HG02885 (cell line): ENCODE results near the gene RAB30.
"Not testable (repeated sequence)": the region's sequence is repeated elsewhere in the genome, so short reads cannot be mapped to it uniquely, and the experiment has no call there.

Experiments
- ATAC-seq: cut with Tn5 transposase; IDR thresholded peaks from one replicate; pipeline ENCODE4 v1.9.1; 2021; ENCODE audit warnings: mild to moderate bottlenecking; ENCODE audit not compliant: unreplicated experiment, poor library complexity

The RAB30 gene

GRCh38 chr11:82994604-82995230 lies 77.0 kb downstream of the RAB30 start:
- ATAC-seq, result no peak

GRCh38 chr11:82992223-82992622 lies 79.5 kb downstream of the RAB30 start:
- ATAC-seq, result no peak

- no peak for ATAC-seq
Observed at GRCh38 chr11:82989628-82990404, 81.9 kb downstream of the RAB30 start.

GRCh38 chr11:82988936-82989627 lies 82.6 kb downstream of the RAB30 start:
- ATAC-seq, result no peak

- no peak for ATAC-seq
Observed at GRCh38 chr11:82987997-82988396, 83.7 kb downstream of the RAB30 start.

GRCh38 chr11:82986446-82986845 lies 85.3 kb downstream of the RAB30 start:
- ATAC-seq, result no peak

GRCh38 chr11:82981852-82982251 lies 89.8 kb downstream of the RAB30 start:
- no peak for ATAC-seq

GRCh38 chr11:82980947-82981346 lies 90.8 kb downstream of the RAB30 start:
- no peak for ATAC-seq

- no peak for ATAC-seq
Observed at GRCh38 chr11:82980292-82980691, 91.4 kb downstream of the RAB30 start.

GRCh38 chr11:82979824-82980223 lies 91.9 kb downstream of the RAB30 start:
- no peak for ATAC-seq

- ATAC-seq, result peak; percentile 66
Observed at GRCh38 chr11:82978422-82979099, 93.1 kb downstream of the RAB30 start.

- ATAC-seq, result no peak
Observed at GRCh38 chr11:82976786-82977185, 94.9 kb downstream of the RAB30 start.

- no peak for ATAC-seq
Observed at GRCh38 chr11:82975882-82976281, 95.8 kb downstream of the RAB30 start.

- ATAC-seq, result no peak
Observed at GRCh38 chr11:82974851-82975250, 96.8 kb downstream of the RAB30 start.

- no peak for ATAC-seq
Observed at GRCh38 chr11:82974135-82974534, 97.6 kb downstream of the RAB30 start.

- no peak for ATAC-seq
Observed at GRCh38 chr11:82972103-82972502, 99.6 kb downstream of the RAB30 start.

- ATAC-seq, result peak; percentile 48
Observed at GRCh38 chr11:82971519-82971946, 100.2 kb downstream of the RAB30 start.

- not testable (repeated sequence) for ATAC-seq
Observed at GRCh38 chr11:82970507-82971083, 101.1 kb downstream of the RAB30 start.

- peak; percentile 96 for ATAC-seq
Observed at GRCh38 chr11:82969811-82970210, 101.9 kb downstream of the RAB30 start.

- no peak for ATAC-seq
Observed at GRCh38 chr11:82967381-82967780, 104.3 kb downstream of the RAB30 start.
